ENCODE results near the gene CCDC102A. TPM values are rescaled to one million over a fixed set of nuclear protein-coding genes. Genes with fewer than 3 reads are reported as not detected.

Gene CCDC102A
- total RNA-seq, 1 donor from 2014 or later: 15.5 TPM

GRCh38 chr16:57532266-57532625 lies 4.1 kb downstream of the CCDC102A start:
- H3K27ac Mint-ChIP-seq: peak overlapping the region; percentile 67
- ATAC-seq (ENCODE audit: low read depth) (no peak), DNase-seq (peak; percentile 15)
- peak overlapping the region; percentile 12 for H3K4me3 Mint-ChIP-seq
- POLR2A ChIA-PET: interaction anchor here (1.1 to 2.2 kb wide), 3 partner anchors 9 to 12 kb away, joined by 6 to 11 read pairs (median 9); partner anchors contain the start of gene ADGRG5
- H3K4me1 Mint-ChIP-seq: peaks cover 70% of the 10 kb centered on the region
- H3K36me3 Mint-ChIP-seq (ENCODE audit: low read depth): peaks cover 7% of the 10 kb centered on the region
- intact Hi-C loops (cut with micrococcal nuclease): loop anchor here (10.0 kb wide), 2 partner anchors 487 to 927 kb away; partner anchors contain the start of gene MT2A
- TF ChIP-seq CTCF (IDR thresholded peaks at IDR 0.05): no peak
- H3K27me3 Mint-ChIP-seq: no peaks in the 10 kb centered on the region
- no peaks in the 10 kb centered on the region for H3K9me3 Mint-ChIP-seq
- CTCF ChIA-PET: interaction anchor here (3.0 kb wide), 1 partner anchor 13 kb away, joined by 20 read pairs; no protein-coding TSS in a partner anchor

- DNase-seq (peak; percentile 10), ATAC-seq (ENCODE audit: low read depth) (no peak)
- Mint-ChIP-seq H3K4me1 (peaks cover 67% of the 10 kb centered on the region), H3K9me3 (no peaks in the 10 kb centered on the region), H3K27me3 (no peaks in the 10 kb centered on the region), H3K36me3 (ENCODE audit: low read depth) (peaks cover 6% of the 10 kb centered on the region), H3K4me3 (peak overlapping the region; percentile 9), H3K27ac (peak overlapping the region; percentile 86)
- ChIA-PET POLR2A (interaction anchor here (1.1 to 2.2 kb wide), 5 partner anchors 8 to 13 kb away, joined by 3 to 16 read pairs (median 9); partner anchors contain the start of gene ADGRG5), CTCF (interaction anchor here (3.0 kb wide), 1 partner anchor 12 kb away, joined by 20 read pairs; no protein-coding TSS in a partner anchor)
- TF ChIP-seq CTCF (IDR thresholded peaks at IDR 0.05): no peak
- intact Hi-C loops (cut with micrococcal nuclease): loop anchor here (10.0 kb wide), 2 partner anchors 487 to 927 kb away; partner anchors contain the start of gene MT2A
These were observed 4.6 kb downstream of the CCDC102A start for GRCh38 chr16:57531635-57532265.

GRCh38 chr16:57531253-57531575 lies 5.2 kb downstream of the CCDC102A start:
- Mint-ChIP-seq H3K9me3 (no peaks in the 10 kb centered on the region), H3K27ac (peak overlapping the region; percentile 86), H3K36me3 (ENCODE audit: low read depth) (peaks cover 6% of the 10 kb centered on the region), H3K4me3 (peak overlapping the region; percentile 9), H3K27me3 (no peaks in the 10 kb centered on the region), H3K4me1 (peaks cover 68% of the 10 kb centered on the region)
- ChIA-PET POLR2A (interaction anchor here (1.3 to 1.9 kb wide), 2 partner anchors 9 to 11 kb away, joined by 3 to 16 read pairs; partner anchors contain the start of gene ADGRG5), CTCF (interaction anchor here (3.0 kb wide), 1 partner anchor 12 kb away, joined by 20 read pairs; no protein-coding TSS in a partner anchor)
- intact Hi-C loops (cut with micrococcal nuclease): loop anchor here (10.0 kb wide), 2 partner anchors 486 to 926 kb away; partner anchors contain the start of gene MT2A
- TF ChIP-seq CTCF (IDR thresholded peaks at IDR 0.05): no peak
- DNase-seq: peak; percentile 13
- no peak for ATAC-seq (ENCODE audit: low read depth)

- ChIA-PET POLR2A (interaction anchor here (0.9 to 1.9 kb wide), 5 partner anchors 8 to 45 kb away, joined by 3 to 16 read pairs (median 4); partner anchors contain the start of gene ADGRG5), CTCF (interaction anchor here (1.0 to 3.0 kb wide), 3 partner anchors 11 to 45 kb away, joined by 3 to 20 read pairs (median 3); partner anchors contain the start of gene ADGRG5)
- Mint-ChIP-seq H3K27me3 (no peaks in the 10 kb centered on the region), H3K9me3 (no peaks in the 10 kb centered on the region), H3K27ac (peak overlapping the region; percentile 86), H3K36me3 (ENCODE audit: low read depth) (peaks cover 6% of the 10 kb centered on the region), H3K4me1 (peaks cover 67% of the 10 kb centered on the region), H3K4me3 (peak overlapping the region; percentile 67)
- intact Hi-C loops (cut with micrococcal nuclease): loop anchor here (1.0 to 10.0 kb wide), 5 partner anchors 9 to 926 kb away; partner anchors contain the start of gene MT2A
- ATAC-seq (ENCODE audit: low read depth) (no peak), DNase-seq (no peak)
- TF ChIP-seq CTCF (IDR thresholded peaks at IDR 0.05): no peak
These were observed 5.7 kb downstream of the CCDC102A start for GRCh38 chr16:57530522-57531252.
